ENCODE measurements around the gene KRTAP10-1.

Gene KRTAP10-1

DNA sequence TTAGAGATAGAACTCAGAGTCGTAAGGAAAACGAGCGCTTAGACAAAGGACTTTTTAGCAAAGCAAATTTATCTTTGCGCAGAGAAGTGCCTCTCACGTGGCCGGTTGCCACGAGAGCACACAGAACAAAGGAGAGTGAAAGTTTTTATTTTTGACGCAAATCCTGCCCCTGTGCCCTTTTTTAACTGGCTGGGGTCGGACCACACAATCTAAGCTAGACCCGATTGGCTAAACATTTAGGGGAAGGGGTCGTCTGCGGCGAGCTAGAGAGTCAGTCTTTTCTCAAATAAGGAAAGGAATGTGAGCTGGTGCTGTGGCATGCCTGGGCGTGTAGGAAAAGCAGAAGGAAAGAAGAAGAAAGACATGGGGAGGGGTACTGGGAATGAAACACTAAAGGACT is 8.9 kb upstream of the KRTAP10-1 start:
- no peak overlapping the region for H3K4me3 Mint-ChIP-seq
- H3K27me3 Mint-ChIP-seq: peaks cover 60% of the 10 kb centered on the region
- H3K36me3 Mint-ChIP-seq (ENCODE audit: low read depth): no peaks in the 10 kb centered on the region
- H3K4me1 Mint-ChIP-seq (ENCODE audit: low read depth): no peaks in the 10 kb centered on the region
- intact Hi-C loops (cut with micrococcal nuclease): no loop called here
- H3K9me3 Mint-ChIP-seq: peaks cover 15% of the 10 kb centered on the region
- H3K27ac Mint-ChIP-seq: no peak overlapping the region

DNA sequence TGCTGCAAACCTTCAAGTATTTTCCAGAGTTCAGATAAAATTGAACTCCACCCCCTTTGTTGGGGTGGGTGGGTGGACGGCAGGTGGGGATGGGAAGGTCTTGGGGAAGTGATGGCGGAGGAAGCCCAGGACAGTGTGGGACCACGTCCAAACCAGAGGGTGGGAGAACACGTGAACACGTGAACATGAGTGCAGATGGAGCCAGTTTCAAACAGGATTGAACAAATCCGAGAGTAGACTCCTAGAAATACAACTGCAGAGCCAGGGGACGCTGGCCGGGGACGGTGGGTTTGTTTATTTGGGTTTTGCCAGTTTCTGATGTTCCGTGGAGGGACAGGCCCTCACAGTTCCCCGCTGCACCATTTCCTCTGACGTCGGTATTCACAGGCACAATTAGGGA is 8.4 kb upstream of the KRTAP10-1 start:
- Mint-ChIP-seq H3K27me3 (peaks cover 60% of the 10 kb centered on the region), H3K36me3 (ENCODE audit: low read depth) (no peaks in the 10 kb centered on the region), H3K9me3 (peaks cover 15% of the 10 kb centered on the region), H3K27ac (no peak overlapping the region), H3K4me1 (ENCODE audit: low read depth) (no peaks in the 10 kb centered on the region), H3K4me3 (no peak overlapping the region)
- intact Hi-C loops (cut with micrococcal nuclease): no loop called here

DNA sequence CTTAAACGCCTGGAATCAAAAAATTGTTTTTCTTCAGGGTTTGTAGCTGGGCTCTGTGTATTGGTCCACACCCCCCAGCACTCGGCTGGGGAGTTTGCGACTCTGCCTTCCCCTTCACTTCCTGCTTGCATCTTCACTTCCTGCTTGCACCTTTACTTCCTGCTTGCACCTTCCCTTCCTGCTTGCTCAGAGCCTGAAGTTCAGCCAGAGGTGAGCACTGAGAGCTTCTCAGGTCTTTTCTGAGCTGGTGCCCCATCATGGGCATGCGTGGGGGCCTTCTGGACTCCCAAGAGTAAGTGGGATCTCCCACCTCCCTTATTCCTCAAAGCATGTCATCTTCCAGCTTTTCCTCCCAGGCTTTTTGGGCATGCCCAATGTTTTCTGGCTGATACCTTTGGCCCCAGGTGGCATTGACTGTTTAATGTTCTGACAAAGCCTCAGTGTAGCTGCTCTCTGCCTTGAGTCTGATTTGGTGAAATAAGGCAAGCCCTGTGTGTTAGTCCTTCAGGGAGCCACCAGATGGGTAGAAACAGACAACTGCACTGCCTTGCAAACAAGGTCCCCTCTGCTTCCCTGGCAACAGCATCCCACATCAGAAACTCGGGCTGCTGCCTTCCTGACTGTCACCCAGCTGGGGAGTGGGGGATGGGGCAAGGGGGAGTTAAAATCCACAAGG is 7.8 kb upstream of the KRTAP10-1 start:
- Mint-ChIP-seq H3K27me3 (peaks cover 57% of the 10 kb centered on the region), H3K4me3 (no peak overlapping the region), H3K4me1 (ENCODE audit: low read depth) (no peaks in the 10 kb centered on the region), H3K9me3 (peaks cover 15% of the 10 kb centered on the region), H3K36me3 (ENCODE audit: low read depth) (no peaks in the 10 kb centered on the region), H3K27ac (no peak overlapping the region)
- intact Hi-C loops (cut with micrococcal nuclease): no loop called here

DNA sequence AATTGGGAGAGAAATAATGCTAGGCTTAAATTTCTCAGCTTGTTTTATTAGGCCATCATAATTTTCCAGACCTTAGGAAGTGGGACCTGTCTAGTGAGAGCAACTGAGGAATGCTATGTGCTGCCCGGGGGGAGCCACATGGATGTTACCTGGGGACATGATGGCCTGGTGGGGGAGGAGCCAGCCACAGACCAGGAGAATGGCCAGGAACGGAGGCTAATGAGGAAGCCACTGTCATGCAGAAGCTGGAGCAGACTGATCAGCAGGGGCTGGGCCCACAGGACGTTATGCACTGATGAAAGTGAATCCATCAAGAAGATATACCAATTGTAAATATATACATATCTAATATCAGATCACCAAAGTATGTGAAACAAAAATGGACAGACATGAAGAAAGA is 4.6 kb upstream of the KRTAP10-1 start:
- H3K27ac Mint-ChIP-seq: no peak overlapping the region
- H3K4me1 Mint-ChIP-seq (ENCODE audit: low read depth): no peaks in the 10 kb centered on the region
- peaks cover 15% of the 10 kb centered on the region for H3K9me3 Mint-ChIP-seq
- H3K27me3 Mint-ChIP-seq: peaks cover 31% of the 10 kb centered on the region
- intact Hi-C loops (cut with micrococcal nuclease): no loop called here
- H3K36me3 Mint-ChIP-seq (ENCODE audit: low read depth): no peaks in the 10 kb centered on the region
- no peak overlapping the region for H3K4me3 Mint-ChIP-seq

DNA sequence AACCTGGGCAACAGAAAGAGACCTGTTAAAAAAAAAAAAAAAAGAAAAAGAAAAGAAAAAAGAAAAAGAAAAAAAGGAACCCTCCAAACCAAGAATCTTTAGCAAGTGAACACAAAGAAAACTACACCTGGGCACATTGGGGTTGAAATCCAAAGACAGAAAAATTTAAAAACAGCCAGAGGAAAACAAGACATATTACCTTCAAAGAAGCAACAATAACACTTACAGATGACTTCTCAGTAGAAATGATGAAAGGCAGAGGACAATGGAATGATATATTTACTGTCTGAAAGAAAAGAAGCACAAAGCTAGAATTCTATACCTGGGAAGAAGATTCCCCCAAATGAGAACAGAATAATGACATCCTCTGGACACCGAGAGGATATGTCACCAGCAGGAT is 2.7 kb upstream of the KRTAP10-1 start:
- no peak overlapping the region for H3K4me3 Mint-ChIP-seq
- intact Hi-C loops (cut with micrococcal nuclease): no loop called here
- no peaks in the 10 kb centered on the region for H3K36me3 Mint-ChIP-seq (ENCODE audit: low read depth)
- H3K4me1 Mint-ChIP-seq (ENCODE audit: low read depth): no peaks in the 10 kb centered on the region
- peaks cover 16% of the 10 kb centered on the region for H3K27me3 Mint-ChIP-seq
- peaks cover 15% of the 10 kb centered on the region for H3K9me3 Mint-ChIP-seq
- no peak overlapping the region for H3K27ac Mint-ChIP-seq

DNA sequence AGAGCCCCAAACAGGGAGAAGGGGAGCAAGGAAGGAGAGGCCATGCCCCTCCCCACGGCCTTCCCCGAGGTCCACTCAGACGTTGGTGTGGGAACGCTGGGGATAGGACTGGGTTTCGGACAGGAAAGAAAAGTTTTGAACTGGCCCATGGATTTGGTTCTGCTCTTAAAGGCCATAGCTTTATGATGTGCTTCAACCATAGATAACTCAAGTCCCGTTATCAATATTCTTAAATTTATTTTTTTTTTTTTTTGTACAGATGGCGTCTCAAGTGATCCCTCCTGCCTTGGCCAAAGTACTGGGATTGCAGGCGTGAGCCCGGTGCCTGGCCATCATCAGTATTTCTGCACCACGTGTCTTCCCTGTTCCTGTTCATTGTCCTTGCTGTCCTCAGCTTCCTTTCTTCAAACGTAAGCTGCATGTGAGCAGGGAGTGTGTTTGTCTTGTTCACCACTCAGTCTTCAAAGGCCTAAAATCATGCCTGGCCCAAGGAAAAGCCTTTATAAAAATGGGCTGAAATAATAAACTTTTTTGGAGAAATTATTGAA is 820 bp upstream of the KRTAP10-1 start:
- no peak overlapping the region for H3K4me3 Mint-ChIP-seq

DNA sequence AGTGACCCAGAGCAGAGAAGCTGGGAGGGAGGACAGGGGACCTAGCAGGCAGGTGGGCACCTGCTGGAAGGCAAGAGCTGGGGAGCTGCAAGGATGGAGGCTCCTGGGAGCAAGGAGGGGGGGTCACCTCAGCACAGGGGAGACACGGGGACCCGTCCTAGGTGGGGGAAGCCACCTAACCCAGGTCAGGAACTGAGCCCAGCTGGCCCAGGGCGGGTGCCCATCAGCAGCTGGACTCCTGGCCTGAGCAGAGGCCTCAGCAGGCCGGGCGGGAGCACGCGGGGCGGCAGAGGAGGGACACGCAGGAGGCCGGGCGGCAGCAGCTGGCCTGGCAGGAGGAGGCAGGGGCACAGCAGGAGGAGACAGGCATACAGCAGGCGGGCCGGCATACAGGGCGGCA is 949 bp downstream of the KRTAP10-1 start:
- Mint-ChIP-seq H3K9me3 (no peaks in the 10 kb centered on the region), H3K4me1 (ENCODE audit: low read depth) (no peaks in the 10 kb centered on the region), H3K27me3 (no peaks in the 10 kb centered on the region), H3K27ac (no peak overlapping the region), H3K36me3 (ENCODE audit: low read depth) (no peaks in the 10 kb centered on the region), H3K4me3 (no peak overlapping the region)
- intact Hi-C loops (cut with micrococcal nuclease): no loop called here

More for the DNA sequence above, 820 bp upstream of the KRTAP10-1 start:
- Mint-ChIP-seq H3K36me3 (ENCODE audit: low read depth) (no peaks in the 10 kb centered on the region), H3K9me3 (no peaks in the 10 kb centered on the region), H3K27ac (no peak overlapping the region), H3K4me1 (ENCODE audit: low read depth) (no peaks in the 10 kb centered on the region), H3K27me3 (no peaks in the 10 kb centered on the region)
- intact Hi-C loops (cut with micrococcal nuclease): no loop called here

DNA sequence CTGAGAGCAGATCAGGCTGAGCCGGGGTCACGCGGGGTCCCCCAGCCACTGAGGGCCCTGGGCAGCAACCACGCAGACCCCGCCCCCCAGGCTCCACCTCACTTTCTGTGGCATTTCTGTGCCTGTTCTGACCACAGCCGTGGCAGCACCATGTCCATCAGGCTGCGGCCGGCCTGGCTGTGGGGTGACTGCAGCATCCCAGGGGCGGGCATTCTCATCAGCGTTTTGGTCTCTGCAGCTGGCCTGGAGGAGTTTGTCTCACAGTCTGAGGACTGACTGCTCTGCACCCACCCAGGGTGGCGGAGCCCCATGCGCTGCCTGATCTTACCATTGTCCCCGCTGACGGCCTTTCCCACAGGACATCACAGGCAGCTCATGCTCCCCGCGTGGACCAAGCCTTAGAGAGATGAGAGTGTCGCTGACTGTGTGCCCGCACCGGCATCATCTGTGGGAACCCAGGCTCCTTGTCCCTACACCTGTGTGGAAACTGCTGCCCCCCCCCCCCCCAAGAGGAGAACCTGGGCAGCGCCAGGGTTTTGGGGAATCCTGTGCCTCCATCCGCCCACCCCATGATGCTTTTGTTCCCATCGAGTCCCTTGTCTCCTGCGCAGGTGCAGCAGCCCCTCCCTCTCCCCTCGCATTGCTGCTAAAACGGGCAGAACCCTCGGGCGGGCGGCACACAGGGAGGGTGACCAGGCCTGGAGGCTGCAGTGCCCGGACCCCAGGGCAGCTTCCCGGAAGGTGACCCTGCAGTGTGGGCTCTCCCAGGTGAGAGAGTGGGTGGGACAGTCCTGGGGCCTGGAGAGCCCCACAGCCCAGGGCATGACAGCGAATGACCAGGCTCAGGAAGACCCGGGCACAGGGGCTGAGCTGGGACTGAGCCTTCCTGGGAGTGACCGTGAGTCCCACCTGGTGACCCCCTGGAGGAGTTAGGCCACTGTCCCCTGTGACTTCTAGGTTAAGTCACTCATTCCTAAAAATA is 1.8 kb downstream of the KRTAP10-1 start:
- no peak overlapping the region for H3K4me3 Mint-ChIP-seq
- no peaks in the 10 kb centered on the region for H3K36me3 Mint-ChIP-seq (ENCODE audit: low read depth)
- no peaks in the 10 kb centered on the region for H3K27me3 Mint-ChIP-seq
- H3K27ac Mint-ChIP-seq: no peak overlapping the region
- no peaks in the 10 kb centered on the region for H3K4me1 Mint-ChIP-seq (ENCODE audit: low read depth)
- no peaks in the 10 kb centered on the region for H3K9me3 Mint-ChIP-seq
- intact Hi-C loops (cut with micrococcal nuclease): no loop called here

DNA sequence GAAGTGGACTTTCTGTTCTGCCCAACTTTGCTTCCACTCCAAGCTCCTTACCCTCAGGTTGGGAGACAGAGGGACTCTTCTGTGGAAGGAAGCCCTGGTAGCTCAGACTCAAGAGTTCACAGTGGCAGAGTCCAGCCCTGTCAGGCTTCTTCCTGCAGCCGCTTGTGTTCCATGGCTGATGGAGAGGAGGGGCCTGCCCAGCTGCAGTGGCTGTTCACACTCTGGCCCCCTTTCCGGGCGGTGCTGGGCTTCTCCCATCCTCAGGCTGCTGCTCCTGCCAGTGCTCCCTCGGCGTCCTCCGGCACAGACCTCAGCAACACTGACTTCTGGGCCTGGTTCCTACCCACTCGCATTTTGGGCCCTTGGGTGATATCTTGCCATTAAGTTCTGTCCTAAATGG is 4.0 kb downstream of the KRTAP10-1 start:
- Mint-ChIP-seq H3K9me3 (no peaks in the 10 kb centered on the region), H3K27ac (no peak overlapping the region), H3K27me3 (no peaks in the 10 kb centered on the region), H3K4me1 (ENCODE audit: low read depth) (no peaks in the 10 kb centered on the region), H3K4me3 (no peak overlapping the region), H3K36me3 (ENCODE audit: low read depth) (no peaks in the 10 kb centered on the region)
- intact Hi-C loops (cut with micrococcal nuclease): no loop called here

DNA sequence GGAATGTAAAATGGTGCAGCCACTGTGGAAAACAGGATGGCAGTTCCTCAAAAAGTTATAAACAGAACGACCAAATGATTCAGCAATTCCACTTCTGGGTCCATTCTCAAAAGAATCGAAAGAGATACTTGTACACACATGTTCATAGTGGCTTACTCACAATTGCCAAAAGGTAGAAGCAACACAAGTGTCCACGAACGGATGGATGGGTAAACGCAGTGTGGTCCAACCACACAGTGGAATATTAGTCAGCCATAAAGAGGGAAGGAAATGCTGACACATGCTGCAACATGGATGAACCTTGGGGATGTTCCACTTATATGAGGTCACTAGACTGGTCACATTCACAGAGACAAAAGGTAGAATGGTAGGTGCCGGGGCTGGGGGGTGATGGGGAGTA is 5.3 kb downstream of the KRTAP10-1 start:
- no peaks in the 10 kb centered on the region for H3K4me1 Mint-ChIP-seq (ENCODE audit: low read depth)
- intact Hi-C loops (cut with micrococcal nuclease): no loop called here
- H3K36me3 Mint-ChIP-seq (ENCODE audit: low read depth): no peaks in the 10 kb centered on the region
- H3K4me3 Mint-ChIP-seq: no peak overlapping the region
- no peak overlapping the region for H3K27ac Mint-ChIP-seq
- H3K9me3 Mint-ChIP-seq: no peaks in the 10 kb centered on the region
- no peaks in the 10 kb centered on the region for H3K27me3 Mint-ChIP-seq

DNA sequence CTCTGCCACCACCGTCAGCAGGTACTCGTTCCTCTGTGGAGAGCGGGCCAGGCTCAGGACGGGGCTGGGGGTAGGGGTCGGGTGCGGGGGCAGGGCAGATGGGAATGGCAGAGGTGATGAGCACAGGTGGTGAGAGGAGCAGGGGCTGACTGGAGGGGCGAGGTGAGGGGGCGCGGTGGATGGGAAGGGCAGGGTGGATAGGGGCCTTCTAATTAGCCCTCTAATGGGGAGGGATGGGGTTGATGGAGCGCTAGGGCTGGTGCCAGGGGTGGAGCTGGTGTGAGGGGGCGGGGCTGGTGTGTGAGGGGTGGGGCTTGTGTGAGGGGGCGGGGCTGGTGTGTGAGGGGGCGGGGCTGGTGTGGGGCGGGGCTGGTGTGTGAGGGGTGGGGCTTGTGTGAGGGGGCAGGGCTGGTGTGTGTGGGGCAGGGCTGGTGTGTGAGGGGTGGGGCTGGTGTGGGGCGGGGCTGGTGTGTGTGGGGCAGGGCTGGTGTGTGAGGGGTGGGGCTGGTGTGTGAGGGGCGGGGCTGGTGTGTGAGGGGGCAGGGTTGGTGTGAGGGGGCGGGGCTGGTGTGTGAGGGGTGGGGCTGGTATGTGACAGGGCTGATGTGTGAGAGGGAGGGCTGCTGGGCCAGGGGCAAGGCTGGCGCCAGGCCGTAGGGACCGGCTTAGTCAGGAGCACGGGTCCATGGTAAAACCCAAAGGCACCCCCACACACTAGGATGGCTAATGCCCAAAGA is 5.9 kb downstream of the KRTAP10-1 start:
- no peaks in the 10 kb centered on the region for H3K4me1 Mint-ChIP-seq (ENCODE audit: low read depth)
- H3K9me3 Mint-ChIP-seq: no peaks in the 10 kb centered on the region
- no peak overlapping the region for H3K4me3 Mint-ChIP-seq
- H3K27ac Mint-ChIP-seq: no peak overlapping the region
- H3K27me3 Mint-ChIP-seq: no peaks in the 10 kb centered on the region
- no peaks in the 10 kb centered on the region for H3K36me3 Mint-ChIP-seq (ENCODE audit: low read depth)
- intact Hi-C loops (cut with micrococcal nuclease): no loop called here

DNA sequence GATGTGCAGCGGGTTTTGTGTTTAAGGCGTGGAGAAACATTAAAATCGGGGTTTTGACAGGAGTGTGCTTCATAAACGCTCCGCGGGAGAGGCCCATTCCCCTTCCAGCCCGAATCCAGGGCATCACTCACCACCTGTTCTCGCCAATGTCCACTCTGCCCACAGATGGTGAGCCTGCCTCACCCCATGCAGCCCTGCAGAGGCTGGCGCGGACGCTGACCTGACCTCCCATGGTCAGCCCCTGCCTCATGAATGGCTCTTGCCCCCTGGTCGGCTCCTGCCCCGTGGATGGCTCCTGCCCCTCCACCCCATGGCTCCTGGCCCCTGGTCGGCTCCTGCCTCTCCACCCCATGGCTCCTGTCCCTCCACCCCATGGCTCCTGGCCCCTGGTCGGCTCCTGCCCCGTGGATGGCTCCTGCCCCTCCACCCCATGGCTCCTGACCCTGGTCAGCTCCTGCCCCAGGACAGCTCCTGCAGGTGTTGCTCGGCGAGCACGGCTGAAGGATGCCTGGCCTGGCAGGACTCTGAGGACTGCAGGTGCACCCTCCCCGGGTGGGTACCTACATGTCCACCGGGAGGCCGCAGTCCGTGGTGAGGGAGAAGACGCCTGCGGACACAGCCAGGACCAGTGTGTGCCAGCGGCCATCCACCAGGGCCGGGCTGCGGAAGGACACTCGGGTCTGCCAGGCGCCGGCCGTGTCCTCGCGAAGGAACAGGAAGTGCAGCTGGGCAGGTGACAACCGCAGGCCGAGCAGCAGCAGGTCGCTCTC is 6.7 kb downstream of the KRTAP10-1 start:
- no peaks in the 10 kb centered on the region for H3K36me3 Mint-ChIP-seq (ENCODE audit: low read depth)
- H3K4me3 Mint-ChIP-seq: no peak overlapping the region
- no peaks in the 10 kb centered on the region for H3K4me1 Mint-ChIP-seq (ENCODE audit: low read depth)
- no peaks in the 10 kb centered on the region for H3K27me3 Mint-ChIP-seq
- H3K9me3 Mint-ChIP-seq: no peaks in the 10 kb centered on the region
- H3K27ac Mint-ChIP-seq: no peak overlapping the region
- intact Hi-C loops (cut with micrococcal nuclease): no loop called here

DNA sequence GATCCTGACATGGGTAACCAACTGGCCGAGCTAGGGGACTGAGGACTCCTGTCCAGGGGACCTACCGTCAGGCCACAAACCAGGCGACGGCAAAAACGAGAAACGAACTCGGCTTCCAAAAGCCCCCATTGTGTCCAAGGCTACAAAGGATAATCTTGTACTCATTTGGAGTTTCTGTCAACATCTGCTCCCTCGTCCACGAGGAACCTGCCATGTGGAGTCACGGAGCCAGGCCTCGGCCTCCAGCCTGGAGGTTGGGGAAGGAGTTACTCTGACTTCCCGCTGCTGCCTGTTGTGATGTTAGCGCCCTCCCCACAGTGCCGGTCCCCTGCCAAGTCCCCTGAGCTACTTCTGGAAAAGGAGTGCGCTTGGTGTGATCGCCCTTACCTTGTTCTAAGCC is 7.3 kb downstream of the KRTAP10-1 start:
- no peaks in the 10 kb centered on the region for H3K9me3 Mint-ChIP-seq
- no peak overlapping the region for H3K27ac Mint-ChIP-seq

More for the DNA sequence above, 7.3 kb downstream of the KRTAP10-1 start:
- intact Hi-C loops (cut with micrococcal nuclease): no loop called here
- Mint-ChIP-seq H3K4me1 (ENCODE audit: low read depth) (no peaks in the 10 kb centered on the region), H3K4me3 (no peak overlapping the region), H3K27me3 (no peaks in the 10 kb centered on the region), H3K36me3 (ENCODE audit: low read depth) (no peaks in the 10 kb centered on the region)

Measured in dendritic cell treated with granulocyte-macrophage colony-stimulating factor and Interleukin-4, amounts not matched to agents 40 ng/mL and 50 ng/mL, for 4 days (primary cell).